Activated CD8-positive, alpha-beta memory T cell treated with anti-CD3 and anti-CD28 coated beads for 24 hours (primary cell): Measurements from ENCODE around the gene ZNF552.

Source experiments
- DNase-seq: peaks from one replicate; pipeline ENCODE4 v3.0.0-alpha.2; 2020

ZNF552 gene

DNA sequence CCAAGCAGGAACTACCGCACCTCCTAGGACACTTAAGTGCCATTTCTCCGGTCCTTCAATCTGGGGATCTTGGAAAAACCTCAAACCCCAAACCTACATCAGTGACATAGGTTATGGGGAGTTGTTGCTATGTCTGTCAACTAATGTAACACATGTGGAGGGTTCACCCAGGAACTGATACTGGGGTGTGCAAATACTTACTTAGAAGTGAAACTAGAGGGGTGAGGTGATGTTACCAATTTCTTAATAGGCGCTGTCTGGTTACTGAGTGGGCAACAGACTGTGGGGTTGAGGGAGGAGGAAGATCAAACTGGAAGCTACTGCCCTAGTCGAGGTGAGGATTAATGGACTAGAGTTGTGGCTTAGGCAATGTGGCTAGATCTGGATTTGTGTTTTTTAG lies 43.3 kb downstream of the ZNF552 start:
- no peak for DNase-seq

DNA sequence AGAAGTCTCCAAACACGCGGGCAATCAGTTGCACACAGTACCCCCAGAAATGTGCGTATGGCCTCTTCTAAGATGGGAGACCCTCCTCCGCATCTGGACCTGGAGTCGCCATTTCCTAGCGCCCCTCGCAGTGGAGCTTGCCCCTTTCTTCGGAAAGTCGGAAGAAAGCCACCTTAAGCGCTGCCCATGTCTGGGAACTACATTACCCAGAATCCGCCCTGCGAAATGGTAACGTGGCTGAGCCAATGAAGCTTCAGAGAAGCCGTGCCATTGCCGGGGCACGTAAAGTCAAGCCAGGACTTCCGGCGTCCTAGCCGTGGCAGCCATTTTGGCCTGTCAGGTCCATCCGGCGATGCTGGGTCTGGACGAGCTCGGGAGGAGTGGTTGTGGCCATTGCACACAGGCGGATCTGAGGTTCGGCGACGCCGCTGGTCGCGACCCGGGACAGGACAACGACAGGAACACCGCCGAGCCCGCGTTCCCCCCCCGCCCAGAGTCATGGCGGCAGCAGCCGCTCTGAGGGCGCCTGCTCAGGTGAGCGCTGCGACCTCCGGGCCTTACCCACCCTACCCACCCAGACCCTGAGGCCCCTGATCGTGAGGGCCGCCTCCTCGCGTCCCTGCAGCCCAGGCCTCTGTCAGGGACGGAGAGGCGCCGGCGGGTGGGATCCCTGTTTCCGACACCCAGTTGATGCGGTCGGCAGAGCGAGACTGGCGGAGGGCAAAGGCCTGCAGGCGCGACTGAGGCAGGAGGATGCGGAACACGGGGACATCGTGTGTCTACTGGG lies 45.2 kb downstream of the ZNF552 start, which contains the start of gene ZNF586:
Gene ZNF586 (plus strand): TSS at position 332 of the 787 bp plus-strand sequence. CDS start 167 bp downstream, at position 499.
- peak; percentile 91 for DNase-seq

DNA sequence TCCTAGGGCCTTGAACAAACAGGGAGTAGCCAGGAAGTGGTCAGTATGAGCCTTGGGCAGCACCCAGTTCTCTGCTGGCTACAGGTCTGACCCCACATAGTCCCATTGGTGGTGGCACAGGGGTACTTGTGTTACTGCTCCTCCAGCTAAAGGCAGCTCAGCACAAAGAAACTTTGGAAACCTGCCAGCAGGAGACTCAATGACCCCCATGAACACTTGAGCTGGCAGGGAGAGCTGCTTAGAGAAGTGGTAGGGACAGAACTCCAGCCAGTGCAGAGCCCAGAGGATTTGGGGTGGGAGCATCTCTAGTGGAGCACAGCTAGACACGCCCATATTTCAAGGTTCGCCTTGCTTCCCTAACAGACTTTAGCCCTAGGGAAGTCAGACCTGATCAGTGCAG lies 55.6 kb downstream of the ZNF552 start:
- DNase-seq: no peak

- DNase-seq: no peak
These were observed 56.8 kb downstream of the ZNF552 start for GRCh38 chr19:57757941-57758340.
